Gastroesophageal sphincter (tissue), 3 donors: ENCODE results near the gene DBN1.

ENCODE experiments used
- POLR2A ChIP-seq, 2 donors: fragments of 450-650 bp; IDR thresholded peaks; one replicate each; pipeline ENCODE4 v1.6.1; 2017; ENCODE audit warnings: antibody characterized with exemption in 2 of 2, mild to moderate bottlenecking in 2 of 2, moderate library complexity in 1 of 2
- TF ChIP-seq, protein P1 (sequence below), 4 experiments: fragments of 200-600 bp in 2 of 4; fragments of 450-650 bp in 2 of 4; sonication (generic) in 1 of 4; IDR thresholded peaks; one replicate each; pipeline ENCODE4 v1.5.1; 2017 to 2019; ENCODE audit warnings: antibody characterized with exemption in 4 of 4, mild to moderate bottlenecking in 2 of 4, moderate library complexity in 2 of 4

DNA sequence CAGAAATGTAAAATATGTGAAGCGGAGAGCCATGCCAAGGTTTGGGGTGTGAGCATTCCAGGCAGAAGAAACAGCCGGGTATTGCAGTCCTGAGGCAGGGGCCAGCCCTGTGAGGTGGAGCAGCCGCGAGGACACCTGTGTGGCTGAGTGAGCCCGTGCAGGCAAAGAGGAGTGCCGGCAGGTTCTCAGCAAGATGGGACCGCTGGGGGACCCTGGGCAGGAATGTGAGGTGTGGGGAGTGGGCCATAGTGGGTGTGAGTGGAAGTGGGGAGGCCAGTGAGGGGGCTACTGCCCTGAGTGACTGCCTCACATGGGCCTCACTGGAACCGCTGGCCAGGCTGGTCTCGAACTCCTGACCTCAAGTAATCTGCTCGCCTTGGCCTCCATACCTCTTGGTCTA lies 35.0 kb downstream of the DBN1 start:
- TF ChIP-seq, protein P1, sequence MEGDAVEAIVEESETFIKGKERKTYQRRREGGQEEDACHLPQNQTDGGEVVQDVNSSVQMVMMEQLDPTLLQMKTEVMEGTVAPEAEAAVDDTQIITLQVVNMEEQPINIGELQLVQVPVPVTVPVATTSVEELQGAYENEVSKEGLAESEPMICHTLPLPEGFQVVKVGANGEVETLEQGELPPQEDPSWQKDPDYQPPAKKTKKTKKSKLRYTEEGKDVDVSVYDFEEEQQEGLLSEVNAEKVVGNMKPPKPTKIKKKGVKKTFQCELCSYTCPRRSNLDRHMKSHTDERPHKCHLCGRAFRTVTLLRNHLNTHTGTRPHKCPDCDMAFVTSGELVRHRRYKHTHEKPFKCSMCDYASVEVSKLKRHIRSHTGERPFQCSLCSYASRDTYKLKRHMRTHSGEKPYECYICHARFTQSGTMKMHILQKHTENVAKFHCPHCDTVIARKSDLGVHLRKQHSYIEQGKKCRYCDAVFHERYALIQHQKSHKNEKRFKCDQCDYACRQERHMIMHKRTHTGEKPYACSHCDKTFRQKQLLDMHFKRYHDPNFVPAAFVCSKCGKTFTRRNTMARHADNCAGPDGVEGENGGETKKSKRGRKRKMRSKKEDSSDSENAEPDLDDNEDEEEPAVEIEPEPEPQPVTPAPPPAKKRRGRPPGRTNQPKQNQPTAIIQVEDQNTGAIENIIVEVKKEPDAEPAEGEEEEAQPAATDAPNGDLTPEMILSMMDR (IDR thresholded peaks at IDR 0.05) = no peak
- TF ChIP-seq POLR2A (IDR thresholded peaks at IDR 0.05) = no peak
